K562 (cell line): ENCODE measurements around the gene SLC25A45. TPM values are rescaled to one million over a fixed set of nuclear protein-coding genes. Genes with fewer than 3 reads are reported as not detected.

Source experiments
- BCLAF1 ChIP-seq, 2 experiments: fragments of 450-650 bp in 1 of 2; IDR thresholded peaks; 2 replicates each; pipeline ENCODE4 v1.6.1; 2011 to 2017; ENCODE audit warnings: low read depth in 2 of 2, antibody characterized with exemption in 1 of 2, borderline replicate concordance in 1 of 2, low read length in 1 of 2, mild to moderate bottlenecking in 1 of 2, mixed read lengths in 1 of 2; ENCODE audit not compliant: control insufficient read depth in 1 of 2
- BDP1 ChIP-seq: IDR thresholded peaks from 3 replicates; pipeline ENCODE4 v1.6.1; 2011; ENCODE audit not compliant: insufficient read length, insufficient read depth
- CBX8 ChIP-seq: fragments of 200-600 bp; sonication (generic); IDR thresholded peaks from 2 replicates; pipeline ENCODE4 v1.6.1; 2012; ENCODE audit warnings: borderline replicate concordance, mixed run types, low read depth, mild to moderate bottlenecking, moderate library complexity, mixed read lengths, low read length, control low read depth, inconsistent platforms; ENCODE audit not compliant: poor library complexity, severe bottlenecking; ENCODE audit errors: extremely low read depth
- CCNT2 ChIP-seq: IDR thresholded peaks from 2 replicates; pipeline ENCODE4 v1.6.1; 2011; ENCODE audit warnings: borderline replicate concordance, low read depth, mild to moderate bottlenecking, moderate library complexity, mixed read lengths, low read length; ENCODE audit not compliant: insufficient read length; ENCODE audit errors: extremely low read depth
- CREBBP ChIP-seq: IDR thresholded peaks from one replicate; pipeline ENCODE4 v1.6.1; 2012; ENCODE audit warnings: low read depth, mild to moderate bottlenecking, control low read depth, inconsistent platforms, low read length
- FOXM1 ChIP-seq, 2 experiments: fragments of 450-650 bp in 1 of 2; sonication (generic) in 1 of 2; formaldehyde crosslinking in 1 of 2; IDR thresholded peaks; 2 replicates each; pipeline versions ENCODE4 v1.6.1 to v1.9.0; 2017 to 2022; ENCODE audit warnings: low read depth in 2 of 2, mild to moderate bottlenecking in 2 of 2, missing genetic modification reagents in 1 of 2, moderate library complexity in 1 of 2
- HMGXB4 ChIP-seq: sonication (generic); formaldehyde crosslinking; IDR thresholded peaks from 2 replicates; pipeline ENCODE4 v1.8.1; 2023; ENCODE audit warnings: mild to moderate bottlenecking, missing genetic modification reagents
- KDM2B ChIP-seq: fragments of 250-450 bp; sonication (Bioruptor Pico); IDR thresholded peaks from 2 replicates; pipeline ENCODE4 v1.8.0; 2021; ENCODE audit warnings: mild to moderate bottlenecking, moderate library complexity
- KDM5B ChIP-seq: fragments of 200-600 bp; sonication (generic); IDR thresholded peaks from 2 replicates; pipeline ENCODE4 v1.6.1; 2012; ENCODE audit warnings: low read depth, mild to moderate bottlenecking, moderate library complexity, low read length, control low read depth, inconsistent platforms; ENCODE audit not compliant: insufficient replicate concordance
- POU5F1 ChIP-seq: fragments of 150-350 bp; IDR thresholded peaks from 2 replicates; pipeline ENCODE4 v1.6.1; 2014; ENCODE audit warnings: borderline replicate concordance, low read length, low read depth, mild to moderate bottlenecking; ENCODE audit not compliant: partially characterized antibody
- RAD21 ChIP-seq, 2 experiments: fragments of 250-450 bp in 1 of 2; fragments of 450-650 bp in 1 of 2; sonication (Bioruptor Pico) in 1 of 2; formaldehyde crosslinking in 1 of 2; IDR thresholded peaks in 1 of 2; conservative IDR thresholded peaks in 1 of 2; 2 replicates each; pipeline versions ENCODE4 v1.4.0 to v1.8.0; 2020 to 2022; ENCODE audit warnings: mild to moderate bottlenecking in 2 of 2, moderate library complexity in 1 of 2
- RBBP5 ChIP-seq: fragments of 200-600 bp; sonication (generic); IDR thresholded peaks from 2 replicates; pipeline ENCODE4 v1.6.1; 2012; ENCODE audit warnings: borderline replicate concordance, mild to moderate bottlenecking, low read length, control low read depth, inconsistent platforms; ENCODE audit not compliant: insufficient read depth, poor library complexity, severe bottlenecking
- SREBF2 ChIP-seq: sonication (generic); formaldehyde crosslinking; IDR thresholded peaks from 2 replicates; pipeline ENCODE4 v1.4.0; 2020; ENCODE audit warnings: mild to moderate bottlenecking, missing genetic modification reagents
- ZBTB9 ChIP-seq: fragments of 450-650 bp; formaldehyde crosslinking; IDR thresholded peaks from 2 replicates; pipeline ENCODE4 v1.4.0; 2020; ENCODE audit warnings: mild to moderate bottlenecking, moderate library complexity
- ZNF280A ChIP-seq: fragments of 450-650 bp; IDR thresholded peaks from 2 replicates; pipeline ENCODE4 v1.6.1; 2018; ENCODE audit warnings: mild to moderate bottlenecking, low read depth; ENCODE audit not compliant: partially characterized antibody
- ZNF584 ChIP-seq: fragments of 200-800 bp; sonication (Bioruptor generic); IDR thresholded peaks from 2 replicates; pipeline ENCODE4 v1.6.1; 2016; ENCODE audit warnings: low read depth, mild to moderate bottlenecking, missing genetic modification characterization, missing compliant biosample characterization
- polyA plus RNA-seq, 8 experiments: library from polyadenylated mRNA; depleted of rRNA in 4 of 8; stranded (reverse) in 5 of 8; unstranded in 3 of 8; fragments of >200 nt; fragmentation: Nextera tagmentation in 2 of 8; fragmentation: Illumina TruSeq in 1 of 8; extraction: Ambion mirVana in 2 of 8; extraction: Trizol in 1 of 8; gene quantifications; 2 replicates each; pipeline versions ENCODE4 v1.2.1 to v1.2.3, GENCODE V29; 2011 to 2014; ENCODE audit warnings: inconsistent platforms in 1 of 8, missing spikeins in 1 of 8
- total RNA-seq, 7 experiments: library from RNA; depleted of rRNA in 6 of 7; stranded (reverse); fragments of >200 nt in 6 of 7; fragmentation: Illumina TruSeq in 2 of 7; extraction: Trizol in 2 of 7; gene quantifications; 2 replicates each; pipeline versions ENCODE4 v1.2.1 to v1.2.3, GENCODE V29; 2011 to 2021; ENCODE audit warnings: low replicate concordance in 1 of 7

SLC25A45 gene
- total and polyA plus RNA-seq, 9 of the 15 experiments (the other 6 are each of a cell fraction or from before 2014, with no cell fraction given): 0.15 to 2.3 (median 0.68) TPM

GRCh38 chr11:65423516-65424204, 41.2 kb upstream of the SLC25A45 start (continued):
- TF ChIP-seq ZNF280A: no peak
- TF ChIP-seq RAD21 (CRISPR knock-in tag; conservative IDR thresholded peaks at IDR 0.05 in 1 of 2, IDR thresholded peaks at IDR 0.05 in 1 of 2): no peak
- no peak for TF ChIP-seq RBBP5
- TF ChIP-seq KDM2B: no peak
- TF ChIP-seq HMGXB4 (CRISPR knock-in tag): no peak
- no peak for TF ChIP-seq BCLAF1 (IDR thresholded peaks at IDR 0.05; ENCODE audit: borderline replicate concordance in 1 of 2, control insufficient read depth in 1 of 2, low read depth in 2 of 2, low read length in 1 of 2)
- no peak for TF ChIP-seq FOXM1 (IDR thresholded peaks at IDR 0.05; ENCODE audit: low read depth)
- TF ChIP-seq FOXM1 (CRISPR knock-in tag; IDR thresholded peaks at IDR 0.05; ENCODE audit: low read depth): no peak
- TF ChIP-seq KDM5B: peak; percentile 43
- no peak for TF ChIP-seq POU5F1
- 0 out of 2 replicates have a peak, but pooled peaks have one; percentile 13 for TF ChIP-seq ZBTB9 (CRISPR knock-in tag)
- no peak for TF ChIP-seq CREBBP
- no peak for TF ChIP-seq CCNT2
- no peak for TF ChIP-seq SREBF2 (CRISPR knock-in tag)
- no peak for TF ChIP-seq BDP1
- TF ChIP-seq CBX8: no peak
- TF ChIP-seq ZNF584 (CRISPR knock-in tag): no peak
